Sigmoid colon (tissue), 7 donors: ENCODE results near the gene PERM1. TPM values are rescaled to one million over a fixed set of nuclear protein-coding genes. Genes with fewer than 3 reads are reported as not detected.

ENCODE experiments used
- DNase-seq: peaks from one replicate; pipeline ENCODE4 v3.0.0-alpha.2; 2019
- H3K27ac ChIP-seq, 4 donors: fragments of 200-600 bp; sonication (generic); one replicate each; pipeline ENCODE4 v1.5.1; 2016 to 2019; ENCODE audit warnings: mild to moderate bottlenecking in 1 of 4
- H3K27me3 ChIP-seq, 3 donors: fragments of 200-600 bp; sonication (generic); one replicate each; pipeline ENCODE4 v1.5.1; 2019; ENCODE audit warnings: mild to moderate bottlenecking in 1 of 3
- H3K36me3 ChIP-seq, 4 donors: fragments of 200-600 bp; sonication (generic); one replicate each; pipeline ENCODE4 v1.5.1; 2016 to 2019
- H3K4me1 ChIP-seq, 4 donors: fragments of 200-600 bp; sonication (generic); one replicate each; pipeline ENCODE4 v1.5.1; 2017 to 2019
- H3K4me3 ChIP-seq, 4 donors: fragments of 200-600 bp; sonication (generic); one replicate each; pipeline ENCODE4 v1.5.1; 2017 to 2019; ENCODE audit warnings: mild to moderate bottlenecking in 2 of 4, moderate library complexity in 1 of 4
- H3K9me3 ChIP-seq, 4 donors: fragments of 200-600 bp in 3 of 4; sonication (generic) in 3 of 4; one replicate each; pipeline versions ENCODE4 v1.5.1 to v1.6.1; 2013 to 2019
- CTCF ChIP-seq, 4 experiments: fragments of 450-650 bp in 3 of 4; fragments of 200-600 bp in 1 of 4; IDR thresholded peaks; one replicate each; pipeline ENCODE4 v1.5.1; 2016 to 2019; ENCODE audit warnings: antibody characterized with exemption in 4 of 4, mild to moderate bottlenecking in 3 of 4, moderate library complexity in 2 of 4
- EP300 ChIP-seq, 4 donors: sonication (generic); formaldehyde crosslinking; IDR thresholded peaks; one replicate each; pipeline ENCODE4 v1.6.1; 2017; ENCODE audit warnings: antibody characterized with exemption in 4 of 4
- POLR2A ChIP-seq, 2 donors: fragments of 450-650 bp; IDR thresholded peaks; one replicate each; pipeline ENCODE4 v1.6.1; 2016; ENCODE audit warnings: antibody characterized with exemption in 2 of 2, mild to moderate bottlenecking in 2 of 2, moderate library complexity in 2 of 2
- POLR2AphosphoS5 ChIP-seq, 4 donors: sonication (generic); formaldehyde crosslinking; IDR thresholded peaks; one replicate each; pipeline ENCODE4 v1.6.1; 2017; ENCODE audit warnings: antibody characterized with exemption in 4 of 4
- WGBS, 2 donors: extraction: QIAGEN DNeasy Blood & Tissue Kit; methylation state at CpG; one replicate each; pipeline ENCODE4 v1.1.7; 2013; 5-methylcytosine and 5-hydroxymethylcytosine counted together
- intact Hi-C: fragments of 100-400 bp; cut with DNase I; formaldehyde crosslinking; loops from one replicate; pipeline ENCODE4 v1.15.1; 2023
- polyA plus RNA-seq, 3 donors: library from polyadenylated mRNA; stranded (reverse); fragments of 200-250 nt; gene quantifications; one replicate each; pipeline ENCODE4 v1.2.3, GENCODE V29; 2013
- total RNA-seq, 4 donors: library from RNA; depleted of rRNA; stranded (reverse); fragments of >200 nt; gene quantifications; one replicate each; pipeline ENCODE4 v1.1.0, GENCODE V29; 2016
- donor health status: healthy with polysubstance abuse.
- donor health status: Bipolar disorder and iron deficiency.
- donor health status: healthy.

The PERM1 gene
- total and polyA plus RNA-seq, 7 donors = under 0.01 to 0.69 (median 0.16) TPM; not detected in 4

- no peak for TF ChIP-seq CTCF (IDR thresholded peaks at IDR 0.05)
- TF ChIP-seq POLR2AphosphoS5 (IDR thresholded peaks at IDR 0.05) = no peak
- TF ChIP-seq POLR2A (IDR thresholded peaks at IDR 0.05) = no peak
- no peak for TF ChIP-seq EP300 (IDR thresholded peaks at IDR 0.05)
- Histone ChIP-seq H3K9me3 (no peaks in the 10 kb centered on the region), H3K36me3 (peaks cover 0 to 14% (median 0%) of the 10 kb centered on the region in 4 donors), H3K27ac (no peak overlapping the region), H3K27me3 (peaks cover 0 to 26% (median 17%) of the 10 kb centered on the region in 3 donors), H3K4me1 (peaks cover 0 to 40% (median 32%) of the 10 kb centered on the region in 4 donors), H3K4me3 (no peak overlapping the region)
- no peak for DNase-seq
- intact Hi-C loops = no loop called here
- 92 to 93% methylated on average over 47 of the region's 47 CpGs for WGBS, 2 donors
Measured at GRCh38 chr1:963746-964525, 18.0 kb downstream of the PERM1 start.

- H3K4me1 ChIP-seq = peaks cover 0 to 46% (median 35%) of the 10 kb centered on the region in 4 donors
- 85 to 87% methylated on average over 16 of the region's 16 CpGs for WGBS, 2 donors
- intact Hi-C loops = no loop called here
- peaks cover 0 to 14% (median 0%) of the 10 kb centered on the region in 4 donors for H3K36me3 ChIP-seq
- no peak overlapping the region for H3K4me3 ChIP-seq
- no peak for DNase-seq
- no peak overlapping the region for H3K27ac ChIP-seq
- no peak for TF ChIP-seq POLR2AphosphoS5 (IDR thresholded peaks at IDR 0.05)
- no peak for TF ChIP-seq EP300 (IDR thresholded peaks at IDR 0.05)
- no peak for TF ChIP-seq POLR2A (IDR thresholded peaks at IDR 0.05)
- no peak for TF ChIP-seq CTCF (IDR thresholded peaks at IDR 0.05)
- peaks cover 0 to 20% (median 12%) of the 10 kb centered on the region in 3 donors for H3K27me3 ChIP-seq
- H3K9me3 ChIP-seq = no peaks in the 10 kb centered on the region
Measured at GRCh38 chr1:963301-963651, 18.6 kb downstream of the PERM1 start.

- no peak for DNase-seq
- intact Hi-C loops = no loop called here
- TF ChIP-seq EP300 (IDR thresholded peaks at IDR 0.05) (no peak), CTCF (IDR thresholded peaks at IDR 0.05) (no peak), POLR2AphosphoS5 (IDR thresholded peaks at IDR 0.05) (no peak), POLR2A (IDR thresholded peaks at IDR 0.05) (no peak)
- H3K4me3 ChIP-seq = no peak overlapping the region
- H3K9me3 ChIP-seq = no peaks in the 10 kb centered on the region
- peaks cover 0 to 14% (median 6%) of the 10 kb centered on the region in 3 donors for H3K27me3 ChIP-seq
- peaks cover 0 to 52% (median 41%) of the 10 kb centered on the region in 4 donors for H3K4me1 ChIP-seq
- H3K27ac ChIP-seq = no peak overlapping the region
- peaks cover 0 to 14% (median 0%) of the 10 kb centered on the region in 4 donors for H3K36me3 ChIP-seq
- WGBS, 2 donors = 95 to 96% methylated on average over 57 of the region's 57 CpGs
Measured at GRCh38 chr1:962381-963300, 19.3 kb downstream of the PERM1 start.

- peaks cover 0 to 51% (median 41%) of the 10 kb centered on the region in 4 donors for H3K4me1 ChIP-seq
- WGBS, 2 donors = 37 to 40% methylated on average over 56 of the region's 56 CpGs
- H3K4me3 ChIP-seq = peak overlapping the region; percentile 54 to 100 (median 86)
- intact Hi-C loops = no loop called here
- H3K27ac ChIP-seq = peak overlapping the region in 2 of 4 donors; percentile 53 to 54
- H3K27me3 ChIP-seq = peaks cover 0 to 4% (median 1%) of the 10 kb centered on the region in 3 donors
- TF ChIP-seq EP300 (IDR thresholded peaks at IDR 0.05) (no peak), CTCF (IDR thresholded peaks at IDR 0.05) (no peak), POLR2AphosphoS5 (IDR thresholded peaks at IDR 0.05) (no peak), POLR2A (IDR thresholded peaks at IDR 0.05) (no peak)
- no peak for DNase-seq
- no peaks in the 10 kb centered on the region for H3K9me3 ChIP-seq
- peaks cover 3 to 23% (median 8%) of the 10 kb centered on the region in 4 donors for H3K36me3 ChIP-seq
Measured at GRCh38 chr1:961132-961669, 20.7 kb downstream of the PERM1 start.
